Effector memory CD8-positive, alpha-beta T cell (primary cell): ENCODE data around the gene NT5C2.
"Not testable (repeated sequence)": the region's sequence is repeated elsewhere in the genome, so short reads cannot be mapped to it uniquely, and the experiment has no call there.

Source experiments
- ATAC-seq: fragments of 150-1000 bp; cut with Tn5 transposase; replicated peaks from 2 replicates; pipeline ENCODE4 v1.10.0; 2021; ENCODE audit warnings: mild to moderate bottlenecking, moderate library complexity
- DNase-seq, 3 experiments: peaks; one replicate each; pipeline ENCODE4 v3.0.0; 2021
- H3K27ac Mint-ChIP-seq, 2 donors: one replicate each; pipeline ENCODE4 v1.8.0; 2022; ENCODE audit warnings: mild to moderate bottlenecking in 2 of 2, mixed read lengths in 2 of 2, moderate library complexity in 2 of 2
- H3K27me3 Mint-ChIP-seq, 2 donors: one replicate each; pipeline ENCODE4 v1.8.0; 2022; ENCODE audit warnings: mixed read lengths in 2 of 2
- H3K36me3 Mint-ChIP-seq: one replicate; pipeline ENCODE4 v1.8.0; 2022; ENCODE audit warnings: mild to moderate bottlenecking, moderate library complexity, mixed read lengths; ENCODE audit not compliant: insufficient read depth
- H3K4me1 Mint-ChIP-seq, 2 donors: one replicate each; pipeline ENCODE4 v1.8.0; 2022; ENCODE audit warnings: low read depth in 2 of 2, mixed read lengths in 2 of 2
- H3K4me3 Mint-ChIP-seq, 2 donors: one replicate each; pipeline ENCODE4 v1.8.0; 2022; ENCODE audit warnings: mild to moderate bottlenecking in 2 of 2, mixed read lengths in 2 of 2, moderate library complexity in 2 of 2
- H3K9me3 Mint-ChIP-seq, 2 donors: one replicate each; pipeline ENCODE4 v1.8.0; 2022; ENCODE audit warnings: mixed read lengths in 2 of 2

NT5C2 gene

DNA sequence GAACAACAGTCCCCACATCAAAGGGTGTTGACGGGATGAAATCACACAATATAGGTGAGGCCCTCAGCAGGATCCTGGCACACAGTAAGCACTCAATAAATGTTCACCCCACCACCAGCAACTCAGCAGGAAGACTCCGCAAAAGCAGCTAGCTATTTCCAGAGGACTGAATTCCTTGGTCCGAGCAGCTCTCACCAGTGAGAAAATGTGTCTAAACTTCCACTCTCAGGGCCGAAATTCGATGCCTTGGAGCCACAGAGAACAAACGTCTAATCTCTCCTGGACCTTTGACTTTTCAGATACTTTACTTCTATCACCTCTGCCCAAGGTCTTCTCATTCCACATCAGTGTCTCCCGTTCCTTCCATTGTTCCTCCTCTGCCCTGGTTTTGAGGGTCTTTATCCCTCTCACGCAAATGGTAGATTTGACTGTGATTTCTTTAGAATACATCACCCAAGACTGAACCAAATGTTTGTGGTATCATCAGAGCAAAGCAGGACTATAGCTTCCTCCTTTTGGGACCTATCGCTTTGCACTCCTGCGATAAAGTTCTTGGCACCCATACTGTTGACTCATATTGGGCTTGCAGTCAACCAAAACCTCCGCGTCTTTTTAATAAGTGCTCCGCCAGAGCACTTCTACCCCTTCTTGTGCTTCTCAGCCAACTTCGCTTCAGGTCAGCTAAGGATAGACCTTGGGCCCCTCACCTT lies 903 bp upstream of the NT5C2 start:
- H3K27me3 Mint-ChIP-seq: no peaks in the 10 kb centered on the region
- ATAC-seq: no peak
- H3K27ac Mint-ChIP-seq: peak overlapping the region; percentile 65 to 99
- peaks cover 32 to 35% of the 10 kb centered on the region in 2 donors for H3K4me1 Mint-ChIP-seq
- no peak for DNase-seq
- peak overlapping the region; percentile 100 for H3K4me3 Mint-ChIP-seq
- no peaks in the 10 kb centered on the region for H3K9me3 Mint-ChIP-seq
- H3K36me3 Mint-ChIP-seq: peaks cover 15% of the 10 kb centered on the region

DNA sequence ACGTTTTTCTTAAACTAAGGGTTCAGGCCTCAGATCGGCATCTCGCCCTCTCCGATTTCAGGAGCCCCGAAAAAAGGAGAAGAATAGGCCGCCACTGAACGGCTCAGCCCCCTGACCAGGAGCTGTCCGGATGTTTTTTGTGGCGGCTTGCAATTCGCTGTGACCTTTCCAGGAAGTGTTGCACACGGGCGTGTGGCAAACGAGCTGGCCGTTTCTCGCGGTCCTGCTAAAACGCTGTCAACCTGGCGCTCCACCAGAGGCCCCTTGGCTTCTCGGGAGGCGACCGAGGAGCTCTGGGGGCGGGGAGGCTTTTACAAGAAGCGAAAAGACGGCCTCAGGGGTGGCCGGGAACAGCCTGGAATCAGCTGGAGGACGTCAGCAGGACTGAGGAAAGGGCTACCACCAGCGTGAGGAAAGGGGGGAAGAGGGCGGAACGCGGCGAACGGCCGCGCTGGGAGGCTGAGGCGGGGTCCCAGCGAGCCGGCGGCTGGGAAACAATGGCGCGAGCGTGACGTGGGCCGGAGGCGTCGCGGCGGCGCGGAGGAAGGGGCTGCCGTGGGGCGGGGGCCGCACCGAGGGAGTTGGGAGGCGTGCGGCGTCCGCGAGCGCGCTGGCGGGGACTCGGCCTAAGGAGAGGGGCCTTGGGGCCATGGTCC lies 493 bp downstream of the NT5C2 start:
- ATAC-seq (peak; percentile 55), DNase-seq (peak; percentile 40 to 46 (median 45))
- H3K4me3 Mint-ChIP-seq: peak overlapping the region; percentile 100
- no peaks in the 10 kb centered on the region for H3K9me3 Mint-ChIP-seq
- H3K36me3 Mint-ChIP-seq: peaks cover 23% of the 10 kb centered on the region
- H3K4me1 Mint-ChIP-seq: peaks cover 38 to 41% of the 10 kb centered on the region in 2 donors
- peak overlapping the region; percentile 97 to 99 for H3K27ac Mint-ChIP-seq
- no peaks in the 10 kb centered on the region for H3K27me3 Mint-ChIP-seq

DNA sequence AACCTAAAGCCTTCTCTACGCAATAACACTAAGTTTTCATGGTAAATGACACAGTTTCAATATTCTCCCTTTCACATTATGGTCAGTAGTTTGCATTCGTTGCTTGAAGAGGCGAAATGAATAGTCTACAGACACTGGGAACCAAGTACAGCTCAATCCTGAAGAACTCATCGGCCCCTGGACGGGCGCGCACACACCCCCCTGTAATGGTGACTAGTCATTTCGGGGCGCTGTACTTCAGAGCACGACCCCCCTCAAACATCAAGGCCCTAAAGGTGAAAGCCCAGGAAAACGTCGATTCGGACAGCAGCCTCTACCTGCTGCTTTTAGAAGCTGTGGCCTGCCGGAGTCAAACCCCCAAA lies 1.0 kb downstream of the NT5C2 start:
- Mint-ChIP-seq H3K9me3 (no peaks in the 10 kb centered on the region), H3K27me3 (no peaks in the 10 kb centered on the region), H3K36me3 (peaks cover 23% of the 10 kb centered on the region), H3K4me3 (peak overlapping the region; percentile 100), H3K4me1 (peaks cover 38 to 41% of the 10 kb centered on the region in 2 donors), H3K27ac (peak overlapping the region; percentile 97 to 99)
- DNase-seq: no peak
- ATAC-seq: no peak

DNA sequence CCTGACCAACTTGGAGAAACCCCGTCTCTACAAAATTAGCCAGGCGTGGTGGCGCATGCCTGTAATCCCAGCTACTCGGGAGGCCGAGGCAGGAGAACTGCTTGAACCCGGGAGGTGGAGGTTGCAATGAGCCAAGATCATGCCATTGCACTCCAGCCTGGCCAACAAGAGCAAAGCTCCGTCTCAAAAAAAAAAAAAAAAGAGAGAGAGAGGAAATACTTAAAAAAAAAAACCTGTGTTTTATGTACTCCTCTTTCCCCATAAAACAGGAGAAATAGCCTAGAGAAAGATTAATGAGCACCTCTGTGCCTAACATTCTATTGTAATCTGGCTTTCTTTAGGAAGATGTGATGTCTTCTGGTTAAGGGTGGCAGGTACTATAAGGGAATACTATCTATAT lies 1.9 kb downstream of the NT5C2 start:
- not testable (repeated sequence) for ATAC-seq, H3K9me3 Mint-ChIP-seq, DNase-seq, H3K27me3 Mint-ChIP-seq
- Mint-ChIP-seq H3K27ac (peak overlapping the region in 1 of 2 donors; percentile 58), H3K4me1 (peaks cover 41 to 43% of the 10 kb centered on the region in 2 donors), H3K4me3 (peak overlapping the region; percentile 56 to 100), H3K36me3 (peaks cover 23% of the 10 kb centered on the region)

DNA sequence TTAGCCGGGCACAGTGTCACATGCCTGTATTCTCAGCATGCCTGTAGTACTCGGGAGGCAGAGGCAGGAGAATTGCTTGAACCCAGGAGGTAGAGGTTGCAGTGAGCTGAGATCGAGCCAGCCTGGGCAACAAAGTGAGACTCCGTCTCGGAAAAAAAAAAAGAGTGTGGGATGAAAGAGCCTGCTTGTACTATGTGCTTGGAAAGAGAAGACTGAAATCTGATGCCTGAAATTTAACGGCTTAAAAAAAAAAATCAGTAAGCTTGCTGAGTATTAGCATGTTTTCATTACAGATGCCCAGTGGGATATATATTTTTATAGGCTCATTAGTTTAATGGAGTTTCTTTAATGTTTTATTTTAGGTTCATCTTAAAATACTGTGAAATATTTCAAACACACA lies 4.2 kb downstream of the NT5C2 start:
- Mint-ChIP-seq H3K27me3 (no peaks in the 10 kb centered on the region), H3K4me1 (peaks cover 50 to 52% of the 10 kb centered on the region in 2 donors), H3K36me3 (peaks cover 33% of the 10 kb centered on the region), H3K27ac (peak overlapping the region in 1 of 2 donors; percentile 77), H3K4me3 (no peak overlapping the region), H3K9me3 (no peaks in the 10 kb centered on the region)
- DNase-seq (no peak), ATAC-seq (no peak)

DNA sequence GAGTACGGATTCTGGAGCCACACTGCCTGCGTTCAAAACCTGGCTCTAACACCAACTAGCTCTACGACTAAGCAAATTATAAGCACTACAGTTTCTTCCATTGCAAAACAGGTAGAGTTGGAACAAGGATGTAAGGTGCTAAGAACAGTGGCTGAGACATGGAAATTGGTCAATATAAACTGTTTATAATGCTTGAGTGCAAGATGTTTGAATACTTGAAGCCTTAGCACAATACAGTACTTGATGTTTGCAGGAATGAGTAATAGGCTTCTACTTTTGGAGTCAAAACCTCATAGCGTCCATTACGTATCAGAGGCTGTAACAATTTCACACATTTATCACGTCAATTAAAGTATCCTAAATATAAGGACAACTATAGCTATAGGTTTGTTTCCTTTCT lies 6.9 kb downstream of the NT5C2 start:
- ATAC-seq (no peak), DNase-seq (no peak)
- Mint-ChIP-seq H3K4me1 (peaks cover 38 to 49% of the 10 kb centered on the region in 2 donors), H3K27me3 (no peaks in the 10 kb centered on the region), H3K9me3 (no peaks in the 10 kb centered on the region), H3K4me3 (no peak overlapping the region), H3K27ac (no peak overlapping the region), H3K36me3 (peaks cover 19% of the 10 kb centered on the region)

DNA sequence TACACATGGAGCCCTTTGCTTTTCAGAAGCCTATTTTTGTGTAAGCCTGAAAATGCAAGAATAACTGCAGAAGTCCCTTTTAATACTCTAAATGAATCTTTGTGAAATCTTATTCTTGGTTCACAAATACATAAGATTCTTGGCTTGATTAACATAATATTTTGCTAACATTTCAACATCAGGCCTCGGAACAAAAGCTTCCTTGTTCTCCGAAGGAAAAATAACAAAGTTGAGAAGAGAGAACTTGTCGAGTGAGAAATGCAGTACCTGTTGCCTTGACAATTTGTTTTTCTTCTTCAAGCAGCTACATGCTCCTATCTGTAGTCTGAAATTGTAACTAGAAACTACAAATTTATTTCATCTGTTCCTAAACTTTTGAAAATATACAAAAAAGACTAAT lies 8.5 kb downstream of the NT5C2 start:
- no peak for ATAC-seq
- Mint-ChIP-seq H3K27ac (peak overlapping the region in 1 of 2 donors; percentile 16), H3K4me1 (peaks cover 31 to 47% of the 10 kb centered on the region in 2 donors)

DNA sequence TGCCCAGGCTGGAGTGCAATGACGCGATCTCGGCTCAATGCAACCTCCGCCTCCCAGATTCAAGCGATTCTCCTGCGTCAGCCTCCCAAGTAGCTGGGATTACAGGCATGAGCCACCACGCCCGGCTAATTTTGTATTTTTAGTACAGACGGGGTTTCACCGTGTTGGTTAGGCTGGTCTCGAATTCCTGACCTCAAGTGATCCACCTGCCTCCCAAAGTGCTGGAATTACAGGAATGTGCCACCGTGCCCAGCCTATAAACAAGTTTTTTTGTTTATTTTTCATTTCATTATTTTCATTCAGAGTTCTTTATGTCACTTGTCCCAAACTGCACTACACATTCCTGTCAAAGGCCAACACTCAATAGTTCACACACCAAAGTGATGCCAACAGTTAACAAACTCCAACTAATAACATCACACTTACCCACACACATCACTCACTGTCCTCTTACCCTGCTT lies 9.1 kb downstream of the NT5C2 start:
- H3K36me3 Mint-ChIP-seq: peaks cover 37% of the 10 kb centered on the region
- not testable (repeated sequence) for DNase-seq, H3K27me3 Mint-ChIP-seq, H3K9me3 Mint-ChIP-seq, ATAC-seq
- H3K27ac Mint-ChIP-seq: peak overlapping the region in 1 of 2 donors; percentile 16
- peaks cover 31 to 48% of the 10 kb centered on the region in 2 donors for H3K4me1 Mint-ChIP-seq
- peak overlapping the region in 1 of 2 donors; percentile 15 for H3K4me3 Mint-ChIP-seq

More for the DNA sequence above, 8.5 kb downstream of the NT5C2 start:
- Mint-ChIP-seq H3K4me3 (peak overlapping the region in 1 of 2 donors; percentile 15), H3K36me3 (peaks cover 32% of the 10 kb centered on the region), H3K27me3 (no peaks in the 10 kb centered on the region), H3K9me3 (no peaks in the 10 kb centered on the region)
- no peak for DNase-seq

DNA sequence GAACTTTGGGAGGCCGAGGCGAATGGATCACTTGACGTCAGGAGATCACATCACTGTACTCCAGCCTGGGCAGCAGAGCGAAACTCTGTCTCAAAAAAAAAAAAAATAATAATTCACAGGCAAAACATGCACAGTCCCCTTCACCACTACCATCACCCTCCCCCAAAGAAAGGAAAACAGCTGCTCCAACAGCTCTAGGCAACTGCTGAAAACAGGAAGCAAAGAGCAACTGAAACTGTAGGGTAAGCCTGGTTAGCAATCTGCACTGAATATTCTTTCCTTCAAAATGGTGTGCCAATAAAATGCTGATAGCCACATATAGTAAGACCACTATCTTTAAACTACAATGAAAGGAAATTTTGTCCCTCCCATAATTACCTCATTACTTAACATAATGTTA lies 11.8 kb downstream of the NT5C2 start:
- Mint-ChIP-seq H3K9me3 (no peaks in the 10 kb centered on the region), H3K36me3 (peaks cover 45% of the 10 kb centered on the region), H3K4me1 (peaks cover 25 to 52% of the 10 kb centered on the region in 2 donors), H3K27ac (peak overlapping the region in 1 of 2 donors; percentile 77), H3K27me3 (no peaks in the 10 kb centered on the region), H3K4me3 (no peak overlapping the region)
- DNase-seq: no peak
- peak; percentile 42 for ATAC-seq

DNA sequence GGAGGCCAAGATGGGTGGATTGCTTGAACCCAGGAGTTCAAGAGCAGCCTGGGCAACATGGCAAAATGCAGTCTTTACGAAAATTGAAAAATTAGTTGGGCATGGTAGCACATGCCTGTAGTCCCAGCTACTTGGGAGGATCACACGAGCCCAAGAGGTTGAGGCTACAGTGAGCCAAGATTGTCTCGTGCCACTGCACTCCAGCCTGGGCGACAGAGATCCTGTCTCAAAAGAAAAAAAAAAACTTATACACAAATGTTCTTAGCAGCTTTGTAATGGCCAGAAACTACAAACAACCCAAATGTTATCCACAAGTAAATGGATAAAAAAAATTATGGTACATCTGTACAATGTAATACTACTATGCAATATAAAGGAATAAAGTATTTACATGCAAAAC lies 12.6 kb downstream of the NT5C2 start:
- Mint-ChIP-seq H3K27ac (peak overlapping the region in 1 of 2 donors; percentile 77), H3K4me3 (no peak overlapping the region), H3K36me3 (peaks cover 41% of the 10 kb centered on the region), H3K4me1 (peaks cover 23 to 52% of the 10 kb centered on the region in 2 donors), H3K27me3 (no peaks in the 10 kb centered on the region), H3K9me3 (no peaks in the 10 kb centered on the region)
- ATAC-seq (no peak), DNase-seq (no peak)

DNA sequence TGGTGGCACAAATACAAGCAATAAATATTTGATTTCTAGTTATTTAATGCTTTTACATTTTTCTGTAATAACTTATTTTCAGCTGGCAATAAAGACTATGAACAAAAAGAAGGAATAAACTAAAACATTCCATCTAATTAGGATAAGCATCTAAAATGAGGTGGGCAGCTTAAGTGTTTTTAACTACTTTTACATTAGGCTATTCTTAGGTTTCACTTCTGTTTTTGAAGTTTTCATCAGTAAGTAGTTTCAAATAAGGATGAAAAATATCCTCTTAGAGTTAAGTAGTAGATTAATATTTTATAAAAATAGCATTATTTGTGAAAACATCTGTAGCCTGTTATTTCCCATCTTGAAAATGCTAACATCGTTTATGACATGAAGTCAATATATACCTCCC lies 15.9 kb downstream of the NT5C2 start:
- Mint-ChIP-seq H3K36me3 (peaks cover 64% of the 10 kb centered on the region), H3K27ac (peak overlapping the region in 1 of 2 donors; percentile 11), H3K4me3 (no peak overlapping the region), H3K9me3 (no peaks in the 10 kb centered on the region), H3K27me3 (no peaks in the 10 kb centered on the region), H3K4me1 (peaks cover 14 to 30% of the 10 kb centered on the region in 2 donors)
- no peak for ATAC-seq
- DNase-seq: no peak

DNA sequence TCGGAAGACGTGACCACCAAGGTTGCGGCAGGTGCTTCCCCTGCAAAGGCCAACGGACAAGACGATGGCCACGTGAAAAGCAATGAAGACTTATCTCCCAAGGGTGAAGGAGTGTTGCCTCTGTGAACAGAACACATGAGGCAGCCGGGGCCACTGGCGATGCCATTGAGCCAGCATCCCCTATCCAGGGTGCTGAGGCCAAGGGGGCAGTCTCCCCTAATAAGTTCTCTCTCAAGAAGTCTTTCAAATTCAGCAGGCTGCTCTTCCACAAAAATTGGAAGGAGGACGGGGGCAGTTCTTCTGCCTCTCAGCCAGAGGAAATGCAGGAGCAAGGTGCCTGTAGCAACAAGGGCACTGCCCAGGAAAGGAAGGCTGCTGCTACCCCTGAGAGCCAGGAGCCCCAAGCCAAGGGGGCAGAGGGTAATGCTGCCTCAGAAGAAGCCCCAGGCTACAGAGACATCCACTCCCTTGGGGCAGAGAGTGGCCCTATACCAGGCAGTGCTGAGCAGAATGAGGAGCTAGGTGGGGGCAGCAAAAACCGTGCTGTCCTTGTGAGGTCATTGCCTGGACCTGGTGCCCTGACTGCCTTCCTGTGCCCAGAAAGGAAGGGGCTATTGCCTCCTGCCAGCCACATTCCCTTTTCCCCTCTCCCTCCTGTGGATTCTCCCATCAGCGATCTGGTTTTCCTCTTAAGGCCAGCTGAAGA lies 17.3 kb downstream of the NT5C2 start:
- H3K9me3 Mint-ChIP-seq: no peaks in the 10 kb centered on the region
- H3K4me3 Mint-ChIP-seq: no peak overlapping the region
- H3K4me1 Mint-ChIP-seq: peaks cover 9 to 17% of the 10 kb centered on the region in 2 donors
- no peak overlapping the region for H3K27ac Mint-ChIP-seq
- peaks cover 67% of the 10 kb centered on the region for H3K36me3 Mint-ChIP-seq
- DNase-seq (no peak), ATAC-seq (no peak)
- H3K27me3 Mint-ChIP-seq: no peaks in the 10 kb centered on the region

DNA sequence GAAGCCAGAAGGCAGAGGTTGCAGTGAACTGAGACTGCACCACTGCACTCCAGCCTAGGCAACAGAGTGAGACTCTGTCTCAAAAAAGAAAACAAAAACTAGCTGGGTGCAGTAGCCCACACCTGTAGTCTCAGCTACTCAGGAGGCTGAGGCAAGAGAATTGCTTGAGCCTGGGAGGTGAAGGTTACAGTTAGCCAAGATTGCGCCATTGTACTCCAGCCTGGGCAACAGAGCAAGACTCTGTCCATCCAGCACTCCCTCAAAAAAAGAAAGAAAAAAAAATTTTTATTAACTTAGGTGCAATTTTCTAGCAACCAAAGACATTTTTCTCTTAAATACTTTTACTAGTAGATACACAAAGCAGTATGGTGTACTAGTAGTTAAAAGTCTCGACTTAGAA lies 18.7 kb downstream of the NT5C2 start:
- not testable (repeated sequence) for DNase-seq, H3K27ac Mint-ChIP-seq, H3K27me3 Mint-ChIP-seq, H3K9me3 Mint-ChIP-seq, ATAC-seq, H3K4me3 Mint-ChIP-seq
- Mint-ChIP-seq H3K4me1 (peaks cover 7 to 11% of the 10 kb centered on the region in 2 donors), H3K36me3 (peaks cover 66% of the 10 kb centered on the region)
